ENCODE data around the gene SP8. TPM values are rescaled to one million over a fixed set of nuclear protein-coding genes. Genes with fewer than 3 reads are reported as not detected.

The SP8 gene
- total RNA-seq, 1 donor from 2014 or later: 0.70 TPM

DNA sequence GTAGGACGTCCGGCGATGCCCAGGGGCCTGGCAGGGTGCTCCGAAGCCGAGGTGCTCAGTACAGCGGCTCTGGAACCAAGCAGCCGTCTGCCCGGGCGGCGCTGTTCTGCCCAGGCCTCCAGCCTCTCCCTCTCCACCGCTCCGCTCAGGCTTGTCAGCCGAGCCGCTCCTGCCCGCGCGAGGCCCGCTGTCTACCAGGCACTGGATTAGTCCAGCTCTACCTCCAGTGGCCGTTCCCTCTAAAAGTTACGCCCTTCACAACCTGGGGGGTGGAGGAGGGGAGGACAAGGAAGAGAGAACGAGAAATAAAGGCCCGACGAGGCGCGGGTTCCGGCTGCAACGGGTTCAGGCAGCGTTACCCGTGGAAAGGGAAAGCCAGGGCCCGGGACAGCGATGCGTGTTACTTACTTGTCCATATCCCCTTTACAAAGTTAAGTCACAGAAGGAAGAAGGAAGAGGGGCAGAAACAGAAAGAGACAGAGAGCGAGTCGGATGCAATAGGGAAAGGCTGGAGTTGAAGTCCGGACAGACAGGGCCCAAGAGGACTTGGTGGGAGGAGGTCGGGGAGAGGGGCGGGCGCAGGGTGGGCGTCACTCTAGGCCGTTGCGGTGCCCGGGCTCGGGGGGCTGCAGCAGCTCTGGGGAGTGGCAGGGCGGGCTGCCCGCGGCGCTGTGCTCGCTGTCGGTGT is 2.8 kb downstream of the SP8 start:
- peaks cover 2% of the 10 kb centered on the region for H3K4me1 Mint-ChIP-seq (ENCODE audit: low read depth, unreplicated experiment)
- peak overlapping the region; percentile 93 for H3K27ac Mint-ChIP-seq (ENCODE audit: unreplicated experiment)
- Histone ChIP-seq H3K4me3 (ENCODE audit: insufficient read depth, low read depth, low read length) (peak overlapping the region; percentile 46), H3K27me3 (ENCODE audit: insufficient read depth, low read length) (peaks cover 76% of the 10 kb centered on the region), H3K9ac (ENCODE audit: low read length) (peak overlapping the region; percentile 10), H3K4me2 (ENCODE audit: low read length) (peak overlapping the region; percentile 94), H3K27ac (ENCODE audit: low read depth, low read length) (no peak overlapping the region), H4K20me1 (ENCODE audit: insufficient read depth, low read length) (no peaks in the 10 kb centered on the region), H3K79me2 (ENCODE audit: insufficient read depth, low read length) (no peaks in the 10 kb centered on the region), H3K36me3 (ENCODE audit: insufficient read depth, low read length) (no peaks in the 10 kb centered on the region), H2AFZ (ENCODE audit: low read depth, low read length) (peak overlapping the region; percentile 60), H3K4me1 (ENCODE audit: insufficient read depth, low read length) (peaks cover 10% of the 10 kb centered on the region), H3K9me3 (ENCODE audit: insufficient read depth, low read depth, low read length) (no peaks in the 10 kb centered on the region)
- peaks cover 67% of the 10 kb centered on the region for H3K27me3 Mint-ChIP-seq (ENCODE audit: low read depth, unreplicated experiment)
- no peak for FAIRE-seq
- peak overlapping the region; percentile 60 for H3K4me3 Mint-ChIP-seq (ENCODE audit: unreplicated experiment)
- peaks cover 7% of the 10 kb centered on the region for H3K9me3 Mint-ChIP-seq (ENCODE audit: unreplicated experiment)
- no peaks in the 10 kb centered on the region for H3K36me3 Mint-ChIP-seq (ENCODE audit: low read depth, unreplicated experiment)
- TF ChIP-seq, protein P1, sequence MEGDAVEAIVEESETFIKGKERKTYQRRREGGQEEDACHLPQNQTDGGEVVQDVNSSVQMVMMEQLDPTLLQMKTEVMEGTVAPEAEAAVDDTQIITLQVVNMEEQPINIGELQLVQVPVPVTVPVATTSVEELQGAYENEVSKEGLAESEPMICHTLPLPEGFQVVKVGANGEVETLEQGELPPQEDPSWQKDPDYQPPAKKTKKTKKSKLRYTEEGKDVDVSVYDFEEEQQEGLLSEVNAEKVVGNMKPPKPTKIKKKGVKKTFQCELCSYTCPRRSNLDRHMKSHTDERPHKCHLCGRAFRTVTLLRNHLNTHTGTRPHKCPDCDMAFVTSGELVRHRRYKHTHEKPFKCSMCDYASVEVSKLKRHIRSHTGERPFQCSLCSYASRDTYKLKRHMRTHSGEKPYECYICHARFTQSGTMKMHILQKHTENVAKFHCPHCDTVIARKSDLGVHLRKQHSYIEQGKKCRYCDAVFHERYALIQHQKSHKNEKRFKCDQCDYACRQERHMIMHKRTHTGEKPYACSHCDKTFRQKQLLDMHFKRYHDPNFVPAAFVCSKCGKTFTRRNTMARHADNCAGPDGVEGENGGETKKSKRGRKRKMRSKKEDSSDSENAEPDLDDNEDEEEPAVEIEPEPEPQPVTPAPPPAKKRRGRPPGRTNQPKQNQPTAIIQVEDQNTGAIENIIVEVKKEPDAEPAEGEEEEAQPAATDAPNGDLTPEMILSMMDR (IDR thresholded peaks at IDR 0.05; ENCODE audit: insufficient read depth, low read depth, low read length): no peak
- TF ChIP-seq EZH2 (IDR thresholded peaks at IDR 0.05; ENCODE audit: insufficient read depth, low read length): peak; percentile 29
- DNase-seq (ENCODE audit: low read depth): no peak

DNA sequence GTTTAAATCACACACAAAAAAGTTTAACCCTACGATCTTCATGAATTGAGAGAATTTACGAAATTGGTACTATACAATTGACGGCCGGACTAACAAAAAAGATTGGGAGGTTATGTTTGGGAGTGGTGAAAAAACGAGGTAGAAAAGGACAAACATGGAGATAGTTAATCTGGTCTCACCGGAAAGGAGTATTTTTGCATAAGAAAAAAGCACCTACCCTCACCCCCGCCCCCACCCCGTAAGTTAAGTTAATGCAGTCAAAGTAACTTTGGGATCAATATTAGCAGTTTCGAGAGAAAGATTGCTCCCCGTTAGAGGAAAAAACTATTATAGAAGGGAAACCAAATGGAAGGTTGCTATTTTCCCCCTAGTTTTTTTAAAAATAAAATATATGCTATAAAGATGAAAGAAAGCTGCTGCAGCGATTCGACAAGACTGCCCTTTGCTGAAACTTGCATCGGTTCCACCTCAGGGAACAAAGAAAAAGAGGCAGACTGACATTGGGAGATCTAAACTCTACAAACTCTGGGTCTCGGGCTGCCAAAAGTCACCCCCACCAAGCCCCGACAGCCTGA is 3.5 kb downstream of the SP8 start:
- DNase-seq (ENCODE audit: low read depth) (no peak), FAIRE-seq (no peak)
- Histone ChIP-seq H3K4me3 (ENCODE audit: insufficient read depth, low read depth, low read length) (no peak overlapping the region), H4K20me1 (ENCODE audit: insufficient read depth, low read length) (no peaks in the 10 kb centered on the region), H3K27me3 (ENCODE audit: insufficient read depth, low read length) (peaks cover 74% of the 10 kb centered on the region), H3K27ac (ENCODE audit: low read depth, low read length) (no peak overlapping the region), H2AFZ (ENCODE audit: low read depth, low read length) (peak overlapping the region; percentile 60), H3K4me1 (ENCODE audit: insufficient read depth, low read length) (peaks cover 10% of the 10 kb centered on the region), H3K9me3 (ENCODE audit: insufficient read depth, low read depth, low read length) (no peaks in the 10 kb centered on the region), H3K4me2 (ENCODE audit: low read length) (peak overlapping the region; percentile 94), H3K9ac (ENCODE audit: low read length) (no peak overlapping the region), H3K36me3 (ENCODE audit: insufficient read depth, low read length) (no peaks in the 10 kb centered on the region), H3K79me2 (ENCODE audit: insufficient read depth, low read length) (no peaks in the 10 kb centered on the region)
- H3K27me3 Mint-ChIP-seq (ENCODE audit: low read depth, unreplicated experiment): peaks cover 67% of the 10 kb centered on the region
- H3K9me3 Mint-ChIP-seq (ENCODE audit: unreplicated experiment): peaks cover 7% of the 10 kb centered on the region
- TF ChIP-seq EZH2 (IDR thresholded peaks at IDR 0.05; ENCODE audit: insufficient read depth, low read length): no peak
- TF ChIP-seq, protein P1 (IDR thresholded peaks at IDR 0.05; ENCODE audit: insufficient read depth, low read depth, low read length): no peak
- peaks cover 2% of the 10 kb centered on the region for H3K4me1 Mint-ChIP-seq (ENCODE audit: low read depth, unreplicated experiment)
- peak overlapping the region; percentile 45 for H3K4me3 Mint-ChIP-seq (ENCODE audit: unreplicated experiment)
- peak overlapping the region; percentile 38 for H3K27ac Mint-ChIP-seq (ENCODE audit: unreplicated experiment)
- no peaks in the 10 kb centered on the region for H3K36me3 Mint-ChIP-seq (ENCODE audit: low read depth, unreplicated experiment)

DNA sequence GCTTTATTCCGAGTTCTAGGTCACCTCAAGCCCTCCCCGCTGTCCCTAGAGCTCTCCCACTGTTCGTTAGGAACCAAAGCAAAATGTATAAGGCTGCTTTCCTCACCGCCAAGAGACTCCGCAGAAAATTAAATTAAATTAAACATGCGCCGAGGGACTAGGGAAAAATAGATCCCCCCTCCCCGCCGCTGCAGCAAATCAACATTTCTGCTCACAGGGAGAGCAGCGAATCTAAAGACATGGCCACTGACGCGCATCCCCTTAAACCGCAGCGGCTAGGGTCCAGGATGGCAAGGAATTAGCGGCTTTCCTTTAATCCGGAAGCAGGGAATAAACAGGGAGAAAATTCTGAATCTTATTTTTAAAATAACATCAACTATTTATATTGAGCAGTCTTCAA is 7.6 kb downstream of the SP8 start:
- Histone ChIP-seq H4K20me1 (ENCODE audit: insufficient read depth, low read length) (no peaks in the 10 kb centered on the region), H3K27ac (ENCODE audit: low read depth, low read length) (no peak overlapping the region), H3K9ac (ENCODE audit: low read length) (no peak overlapping the region), H3K9me3 (ENCODE audit: insufficient read depth, low read depth, low read length) (no peaks in the 10 kb centered on the region), H3K4me3 (ENCODE audit: insufficient read depth, low read depth, low read length) (no peak overlapping the region), H3K36me3 (ENCODE audit: insufficient read depth, low read length) (no peaks in the 10 kb centered on the region), H3K4me1 (ENCODE audit: insufficient read depth, low read length) (no peaks in the 10 kb centered on the region), H3K4me2 (ENCODE audit: low read length) (no peak overlapping the region), H3K79me2 (ENCODE audit: insufficient read depth, low read length) (no peaks in the 10 kb centered on the region), H3K27me3 (ENCODE audit: insufficient read depth, low read length) (peaks cover 70% of the 10 kb centered on the region), H2AFZ (ENCODE audit: low read depth, low read length) (no peak overlapping the region)
- Mint-ChIP-seq H3K4me3 (ENCODE audit: unreplicated experiment) (peak overlapping the region; percentile 60), H3K36me3 (ENCODE audit: low read depth, unreplicated experiment) (peaks cover 3% of the 10 kb centered on the region), H3K27me3 (ENCODE audit: low read depth, unreplicated experiment) (peaks cover 79% of the 10 kb centered on the region), H3K9me3 (ENCODE audit: unreplicated experiment) (peaks cover 6% of the 10 kb centered on the region), H3K27ac (ENCODE audit: unreplicated experiment) (no peak overlapping the region), H3K4me1 (ENCODE audit: low read depth, unreplicated experiment) (peaks cover 2% of the 10 kb centered on the region)
- FAIRE-seq: no peak
- DNase-seq (ENCODE audit: low read depth): no peak
- TF ChIP-seq EZH2 (IDR thresholded peaks at IDR 0.05; ENCODE audit: insufficient read depth, low read length): no peak
- TF ChIP-seq, protein P1 (IDR thresholded peaks at IDR 0.05; ENCODE audit: insufficient read depth, low read depth, low read length): no peak

Measured in astrocyte (in vitro differentiated cells and primary cell).